GM21367 (cell line): ENCODE results near the gene THSD7A.
A peak's percentile ranks its signal among the peaks of the same experiment; 100 is the strongest.

Source experiments
- ATAC-seq: cut with Tn5 transposase; IDR thresholded peaks from one replicate; pipeline ENCODE4 v1.9.1; 2021; ENCODE audit not compliant: unreplicated experiment

THSD7A gene

GRCh38 chr7:11591055-11591633 is 240.9 kb downstream of the THSD7A start:
- no peak for ATAC-seq

GRCh38 chr7:11589251-11589650 is 242.7 kb downstream of the THSD7A start:
- ATAC-seq, result no peak

- no peak for ATAC-seq
These were observed 244.2 kb downstream of the THSD7A start for GRCh38 chr7:11587814-11588213.

GRCh38 chr7:11587048-11587447 is 244.9 kb downstream of the THSD7A start:
- ATAC-seq, result no peak

GRCh38 chr7:11584406-11585031 is 247.5 kb downstream of the THSD7A start:
- ATAC-seq, result no peak

- ATAC-seq, result no peak
These were observed 252.9 kb downstream of the THSD7A start for GRCh38 chr7:11579141-11579540.

GRCh38 chr7:11576310-11576709 is 255.7 kb downstream of the THSD7A start:
- no peak for ATAC-seq

GRCh38 chr7:11573128-11573750 is 258.8 kb downstream of the THSD7A start:
- no peak for ATAC-seq

- no peak for ATAC-seq
These were observed 261.0 kb downstream of the THSD7A start for GRCh38 chr7:11570922-11571550.

GRCh38 chr7:11570205-11570604 is 261.8 kb downstream of the THSD7A start:
- no peak for ATAC-seq

GRCh38 chr7:11567571-11567970 is 264.4 kb downstream of the THSD7A start:
- no peak for ATAC-seq

- ATAC-seq, result peak; percentile 87
These were observed 274.4 kb downstream of the THSD7A start for GRCh38 chr7:11557627-11558026.

- no peak for ATAC-seq
These were observed 279.2 kb downstream of the THSD7A start for GRCh38 chr7:11552676-11553296.

- ATAC-seq, result no peak
These were observed 280.5 kb downstream of the THSD7A start for GRCh38 chr7:11551470-11551869.

GRCh38 chr7:11548532-11548931 is 283.5 kb downstream of the THSD7A start:
- no peak for ATAC-seq

- no peak for ATAC-seq
These were observed 290.7 kb downstream of the THSD7A start for GRCh38 chr7:11541330-11541729.

- ATAC-seq, result no peak
These were observed 291.7 kb downstream of the THSD7A start for GRCh38 chr7:11540271-11540761.

GRCh38 chr7:11539853-11540252 is 292.1 kb downstream of the THSD7A start:
- ATAC-seq, result no peak

GRCh38 chr7:11538751-11539299 is 293.2 kb downstream of the THSD7A start:
- no peak for ATAC-seq

GRCh38 chr7:11533229-11533820 is 298.7 kb downstream of the THSD7A start:
- ATAC-seq, result no peak

- no peak for ATAC-seq
These were observed 302.6 kb downstream of the THSD7A start for GRCh38 chr7:11529382-11529781.
